K562 (cell line): Measurements from ENCODE around the gene STAT4. TPM values are rescaled to one million over a fixed set of nuclear protein-coding genes. Genes with fewer than 3 reads are reported as not detected.

ENCODE experiments used
- ATAC-seq: fragments of 200-7000 bp; cut with Tn5 transposase; 3 replicates; pipeline ENCODE4 v1.9.1; 2020; ENCODE audit warnings: moderate library complexity
- BruUV-seq: library from RNA; stranded (reverse); fragments of 400-500 nt; replicated peaks from 2 replicates; lab custom pipeline; 2021; lab: Mats Ljungman, UMichigan
- CTCF ChIA-PET: fragments of 300-600 bp; formaldehyde crosslinking; extraction: SDS; loops from one replicate; lab custom pipeline; 2021; ENCODE audit warnings: low intra/inter-chr PET ratio; lab: Yijun Ruan, JAX
- POLR2A ChIA-PET: fragments of 300-600, 350-650 bp; sonication (Branson Sonifier 250); formaldehyde crosslinking; extraction: SDS; loops from one replicate; lab custom pipeline; 2021; ENCODE audit warnings: antibody characterized with exemption, inconsistent platforms; lab: Yijun Ruan, JAX
- DNase-seq, 4 experiments: peaks; one replicate each; pipeline versions ENCODE4 v3.0.0 to v3.0.0-alpha.2; 2011 to 2018; ENCODE audit warnings: low spot score in 3 of 4, mixed read lengths in 3 of 4; ENCODE audit errors: extremely low read depth in 1 of 4
- FAIRE-seq: peaks from 2 replicates; lab custom pipeline; 2011; peaks lifted over from hg19 to GRCh38; lab: Jason Lieb, UNC
- H2AFZ ChIP-seq: 2 replicates; pipeline ENCODE4 v1.6.0; 2011; ENCODE audit warnings: low read depth, low read length, control low read depth, inconsistent platforms
- H3K27ac ChIP-seq: fragments of 200-600 bp; 3 replicates; pipeline ENCODE4 v1.8.0; 2011; ENCODE audit warnings: low read depth, mild to moderate bottlenecking, control low read depth, inconsistent platforms, low read length, moderate library complexity, mixed read lengths; ENCODE audit errors: extremely low read depth
- H3K27me3 ChIP-seq, 2 experiments: fragments of 300-600 bp in 1 of 2; 2 replicates in 1 of 2; 3 replicates in 1 of 2; pipeline versions ENCODE4 v1.6.0 to v1.8.0; 2011; ENCODE audit warnings: inconsistent platforms in 2 of 2, low read length in 2 of 2, mild to moderate bottlenecking in 1 of 2, mixed read lengths in 1 of 2, moderate library complexity in 1 of 2; ENCODE audit not compliant: control insufficient read depth in 2 of 2, insufficient read depth in 2 of 2
- H3K36me3 ChIP-seq: fragments of 300-600 bp; 3 replicates; pipeline ENCODE4 v1.8.0; 2011; ENCODE audit warnings: mild to moderate bottlenecking, low read length, inconsistent platforms; ENCODE audit not compliant: control insufficient read depth, insufficient read depth
- H3K4me1 ChIP-seq, 2 experiments: fragments of 200-600 bp in 1 of 2; replicated peaks in 1 of 2; 2 replicates in 1 of 2; 3 replicates in 1 of 2; pipeline versions ENCODE4 v1.5.1 to v1.8.0; 2011; ENCODE audit warnings: inconsistent platforms in 2 of 2, low read length in 2 of 2, mild to moderate bottlenecking in 1 of 2, mixed read lengths in 1 of 2, moderate library complexity in 1 of 2; ENCODE audit not compliant: control insufficient read depth in 2 of 2, insufficient read depth in 2 of 2
- H3K4me2 ChIP-seq: 2 replicates; pipeline ENCODE4 v1.6.1; 2011; ENCODE audit warnings: low read length, control low read depth, inconsistent platforms, mixed read lengths; ENCODE audit not compliant: insufficient read depth
- H3K4me3 ChIP-seq: fragments of 200-600 bp; sonication (generic), shearing (Covaris generic); 2 replicates; pipeline ENCODE4 v1.5.1; 2016; ENCODE audit warnings: control low read depth, inconsistent platforms
- H3K79me2 ChIP-seq: fragments of 200-600 bp; 3 replicates; pipeline ENCODE4 v1.8.0; 2011; ENCODE audit warnings: low read length, inconsistent platforms; ENCODE audit not compliant: control insufficient read depth, insufficient read depth
- H3K9ac ChIP-seq, 2 experiments: 2 replicates each; pipeline versions ENCODE4 v1.6.0 to v1.6.1; 2011; ENCODE audit warnings: low read depth in 2 of 2, low read length in 2 of 2, control low read depth in 1 of 2, inconsistent platforms in 1 of 2, mild to moderate bottlenecking in 1 of 2, mixed read lengths in 1 of 2; ENCODE audit not compliant: insufficient read depth in 1 of 2
- H3K9me1 ChIP-seq: one replicate; pipeline ENCODE4 v1.6.0; 2011; ENCODE audit warnings: inconsistent platforms, mild to moderate bottlenecking, low read length, moderate library complexity; ENCODE audit not compliant: control insufficient read depth, insufficient read depth
- H3K9me3 ChIP-seq: replicated peaks from 2 replicates; pipeline ENCODE4 v1.5.1; 2011; ENCODE audit warnings: low read depth, low read length, inconsistent platforms; ENCODE audit not compliant: control insufficient read depth, insufficient read depth
- H4K20me1 ChIP-seq: replicated peaks from 2 replicates; pipeline ENCODE4 v1.6.1; 2011; ENCODE audit warnings: low read length, inconsistent platforms, mixed read lengths; ENCODE audit not compliant: control insufficient read depth, insufficient read depth
- COPS2 ChIP-seq: fragments of 450-650 bp; conservative IDR thresholded peaks from 2 replicates; pipeline ENCODE4 v1.6.1; 2016; ENCODE audit warnings: mild to moderate bottlenecking, moderate library complexity
- GABPB2 ChIP-seq: fragments of 250-450 bp; sonication (Bioruptor Pico); conservative IDR thresholded peaks from 2 replicates; pipeline ENCODE4 v1.5.1; 2021; ENCODE audit warnings: mild to moderate bottlenecking
- NR4A1 ChIP-seq, 2 experiments: fragments of 250-450 bp in 1 of 2; fragments of 450-650 bp in 1 of 2; sonication (Bioruptor Pico) in 1 of 2; IDR thresholded peaks; 2 replicates each; pipeline versions ENCODE4 v1.4.0 to v1.6.1; 2016 to 2020; ENCODE audit warnings: mild to moderate bottlenecking in 2 of 2, missing compliant biosample characterization in 1 of 2, missing genetic modification characterization in 1 of 2, moderate library complexity in 1 of 2
- WGBS: fragments of 100-300 bp; shearing (Covaris generic); methylation state at CpG from one replicate; pipeline ENCODE4 v1.1.6; 2016; ENCODE audit warnings: low coverage, mixed read lengths; ENCODE audit not compliant: insufficient coverage; ENCODE audit errors: missing lambda C conversion rate; 5-methylcytosine and 5-hydroxymethylcytosine counted together
- in situ Hi-C: fragments of 300-500 bp; cut with MboI; formaldehyde crosslinking; loops from 4 replicates; pipeline ENCODE4 v1.15.0; 2018; ENCODE audit warnings: inconsistent platforms, mixed read lengths
- intact Hi-C: fragments of 100-400 bp; cut with micrococcal nuclease; formaldehyde crosslinking; loops from 2 replicates; pipeline ENCODE4 v1.14.2; 2022
- polyA plus RNA-seq, 8 experiments: library from polyadenylated mRNA; depleted of rRNA in 4 of 8; stranded (reverse) in 5 of 8; unstranded in 3 of 8; fragments of >200 nt; fragmentation: Nextera tagmentation in 2 of 8; fragmentation: Illumina TruSeq in 1 of 8; extraction: Ambion mirVana in 2 of 8; extraction: Trizol in 1 of 8; gene quantifications; 2 replicates each; pipeline versions ENCODE4 v1.2.1 to v1.2.3, GENCODE V29; 2011 to 2014; ENCODE audit warnings: inconsistent platforms in 1 of 8, missing spikeins in 1 of 8
- total RNA-seq, 7 experiments: library from RNA; depleted of rRNA in 6 of 7; stranded (reverse); fragments of >200 nt in 6 of 7; fragmentation: Illumina TruSeq in 2 of 7; extraction: Trizol in 2 of 7; gene quantifications; 2 replicates each; pipeline versions ENCODE4 v1.2.1 to v1.2.3, GENCODE V29; 2011 to 2021; ENCODE audit warnings: low replicate concordance in 1 of 7
- TF ChIP-seq, protein P1 (sequence below): sonication (generic); formaldehyde crosslinking; IDR thresholded peaks from 2 replicates; pipeline ENCODE4 v1.8.0; 2022; ENCODE audit warnings: missing genetic modification reagents, mild to moderate bottlenecking, moderate library complexity, borderline replicate concordance

The STAT4 gene
- total and polyA plus RNA-seq, 9 of the 15 experiments (the other 6 are each of a cell fraction or from before 2014, with no cell fraction given): 0.01 to 0.06 (median 0.03) TPM; not detected in 6

DNA sequence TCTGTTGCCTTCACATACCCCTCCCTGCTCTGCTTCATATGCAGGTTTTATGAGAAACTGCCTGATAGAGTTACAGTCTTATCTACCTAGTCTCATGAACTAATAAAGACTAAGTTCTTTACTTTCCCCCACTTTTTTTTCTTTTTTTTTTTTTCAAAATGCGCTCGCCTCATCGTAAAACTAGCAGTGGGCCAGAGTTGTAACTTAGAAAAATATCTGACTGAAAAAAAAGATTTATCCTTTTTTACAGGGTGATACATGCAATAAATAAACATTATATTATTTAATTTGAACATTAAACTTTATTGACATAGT lies 83.9 kb downstream of the STAT4 start:
- no peaks in the 10 kb centered on the region for H3K36me3 ChIP-seq
- no peak overlapping the region for H2AFZ ChIP-seq
- H3K9ac ChIP-seq: no peak overlapping the region
- no peak overlapping the region for H3K4me2 ChIP-seq
- no peaks in the 10 kb centered on the region for H3K9me3 ChIP-seq
- ChIA-PET CTCF (no interaction called here), POLR2A (interaction anchor here (0.7 kb wide), 1 partner anchor 473 kb away, joined by 3 read pairs; no protein-coding TSS in a partner anchor)
- no peak overlapping the region for H3K4me3 ChIP-seq
- H4K20me1 ChIP-seq: no peaks in the 10 kb centered on the region
- no peaks in the 10 kb centered on the region for H3K79me2 ChIP-seq
- no peak for FAIRE-seq
- TF ChIP-seq COPS2 (no peak), GABPB2 (no peak), NR4A1 (CRISPR knock-in tag; IDR thresholded peaks at IDR 0.05) (no peak), NR4A1 (tag; IDR thresholded peaks at IDR 0.05) (no peak)
- TF ChIP-seq, protein P1, sequence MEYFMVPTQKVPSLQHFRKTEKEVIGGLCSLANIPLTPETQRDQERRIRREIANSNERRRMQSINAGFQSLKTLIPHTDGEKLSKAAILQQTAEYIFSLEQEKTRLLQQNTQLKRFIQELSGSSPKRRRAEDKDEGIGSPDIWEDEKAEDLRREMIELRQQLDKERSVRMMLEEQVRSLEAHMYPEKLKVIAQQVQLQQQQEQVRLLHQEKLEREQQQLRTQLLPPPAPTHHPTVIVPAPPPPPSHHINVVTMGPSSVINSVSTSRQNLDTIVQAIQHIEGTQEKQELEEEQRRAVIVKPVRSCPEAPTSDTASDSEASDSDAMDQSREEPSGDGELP (CRISPR knock-in tag): no peak
- no peak overlapping the region for H3K27ac ChIP-seq
- intact Hi-C loops: no loop called here
- no peak for DNase-seq
- H3K27me3 ChIP-seq: no peaks in the 10 kb centered on the region
- in situ Hi-C loops: no loop called here
- no peaks in the 10 kb centered on the region for H3K4me1 ChIP-seq
- ATAC-seq: no peak
- WGBS: 30% methylated on average over 2 of the region's 3 CpGs
- H3K9me1 ChIP-seq: no peaks in the 10 kb centered on the region
- BruUV-seq: no TSS peak
